Vagina (tissue), 2 donors: ENCODE data around the gene WDR41. TPM values are rescaled to one million over a fixed set of nuclear protein-coding genes. Genes with fewer than 3 reads are reported as not detected.
"Not testable (repeated sequence)": the region's sequence is repeated elsewhere in the genome, so short reads cannot be mapped to it uniquely, and the experiment has no call there.

Source experiments
- DNase-seq, 2 donors: peaks; one replicate each; pipeline ENCODE4 v3.0.0-alpha.2; 2017; ENCODE audit errors: extremely low spot score in 2 of 2
- H3K27ac ChIP-seq: fragments of 200-600 bp; sonication (generic); one replicate; pipeline ENCODE4 v1.5.1; 2019
- H3K27me3 ChIP-seq: fragments of 200-600 bp; sonication (generic); one replicate; pipeline ENCODE4 v1.5.1; 2019
- H3K36me3 ChIP-seq, 2 donors: fragments of 200-600 bp; sonication (generic); one replicate each; pipeline ENCODE4 v1.5.1; 2017 to 2019
- H3K4me1 ChIP-seq: fragments of 200-600 bp; sonication (generic); one replicate; pipeline ENCODE4 v1.5.1; 2019
- H3K4me3 ChIP-seq, 2 donors: fragments of 200-600 bp; sonication (generic); 1 replicate in 1 of 2; 2 replicates in 1 of 2; pipeline ENCODE4 v1.5.1; 2016 to 2019
- H3K9me3 ChIP-seq: fragments of 200-600 bp; sonication (generic); one replicate; pipeline ENCODE4 v1.5.1; 2019
- CTCF ChIP-seq, 3 experiments: fragments of 450-650 bp in 2 of 3; fragments of 200-600 bp in 1 of 3; sonication (generic) in 1 of 3; IDR thresholded peaks; one replicate each; pipeline ENCODE4 v1.5.1; 2017 to 2019; ENCODE audit warnings: antibody characterized with exemption in 3 of 3, mild to moderate bottlenecking in 2 of 3, moderate library complexity in 2 of 3
- POLR2A ChIP-seq, 2 donors: fragments of 450-650 bp; IDR thresholded peaks; one replicate each; pipeline ENCODE4 v1.6.1; 2017; ENCODE audit warnings: antibody characterized with exemption in 2 of 2, mild to moderate bottlenecking in 2 of 2, moderate library complexity in 2 of 2
- POLR2AphosphoS5 ChIP-seq, 2 donors: sonication (generic); formaldehyde crosslinking; IDR thresholded peaks; one replicate each; pipeline ENCODE4 v1.9.0; 2017; ENCODE audit warnings: antibody characterized with exemption in 2 of 2, mild to moderate bottlenecking in 2 of 2, low read depth in 1 of 2; ENCODE audit not compliant: insufficient read depth in 1 of 2
- intact Hi-C: fragments of 100-400 bp; cut with DNase I; formaldehyde crosslinking; loops from one replicate; pipeline ENCODE4 v1.15.1; 2023
- total RNA-seq: library from RNA; depleted of rRNA; stranded (reverse); fragments of >200 nt; gene quantifications from one replicate; pipeline ENCODE4 v1.2.3, GENCODE V29; 2016

Gene WDR41
- total RNA-seq, 1 donor from 2014 or later, result 40.3 TPM

GRCh38 chr5:77513321-77513720 is 21.2 kb upstream of the WDR41 start:
- H3K27ac ChIP-seq, result no peak overlapping the region
- intact Hi-C loops, result no loop called here
- H3K4me1 ChIP-seq, result no peaks in the 10 kb centered on the region
- no peaks in the 10 kb centered on the region for H3K36me3 ChIP-seq
- TF ChIP-seq CTCF (IDR thresholded peaks at IDR 0.05) (no peak), POLR2AphosphoS5 (IDR thresholded peaks at IDR 0.05; ENCODE audit: insufficient read depth in 1 of 2, low read depth in 1 of 2) (no peak), POLR2A (IDR thresholded peaks at IDR 0.05) (no peak)
- DNase-seq, result no peak
- H3K9me3 ChIP-seq, result no peaks in the 10 kb centered on the region
- H3K4me3 ChIP-seq, result no peak overlapping the region
- no peaks in the 10 kb centered on the region for H3K27me3 ChIP-seq

- intact Hi-C loops, H3K27me3 ChIP-seq, H3K4me3 ChIP-seq, H3K9me3 ChIP-seq, DNase-seq, H3K27ac ChIP-seq, H3K4me1 ChIP-seq, H3K36me3 ChIP-seq: not testable (repeated sequence)
Measured at GRCh38 chr5:77501132-77501531, 9.0 kb upstream of the WDR41 start.

- intact Hi-C loops, result loop anchor here (10.0 kb wide), 1 partner anchor 355 kb away; no protein-coding TSS in a partner anchor
- TF ChIP-seq POLR2A (IDR thresholded peaks at IDR 0.05), result no peak
- TF ChIP-seq CTCF (IDR thresholded peaks at IDR 0.05), result no peak
- TF ChIP-seq POLR2AphosphoS5 (IDR thresholded peaks at IDR 0.05; ENCODE audit: insufficient read depth in 1 of 2, low read depth in 1 of 2), result no peak
- DNase-seq, result no peak
- no peaks in the 10 kb centered on the region for H3K4me1 ChIP-seq
- H3K4me3 ChIP-seq, result no peak overlapping the region
- no peaks in the 10 kb centered on the region for H3K36me3 ChIP-seq
- no peaks in the 10 kb centered on the region for H3K27me3 ChIP-seq
- no peaks in the 10 kb centered on the region for H3K9me3 ChIP-seq
- no peak overlapping the region for H3K27ac ChIP-seq
Measured at GRCh38 chr5:77499973-77500372, 7.9 kb upstream of the WDR41 start.

GRCh38 chr5:77499441-77499840 is 7.3 kb upstream of the WDR41 start:
- TF ChIP-seq CTCF (IDR thresholded peaks at IDR 0.05) (no peak), POLR2A (IDR thresholded peaks at IDR 0.05) (no peak), POLR2AphosphoS5 (IDR thresholded peaks at IDR 0.05; ENCODE audit: insufficient read depth in 1 of 2, low read depth in 1 of 2) (no peak)
- no peak for DNase-seq

GRCh38 chr5:77498952-77499351 is 6.8 kb upstream of the WDR41 start:
- intact Hi-C loops, result loop anchor here (10.0 kb wide), 1 partner anchor 354 kb away; no protein-coding TSS in a partner anchor
- no peak for DNase-seq
- no peaks in the 10 kb centered on the region for H3K36me3 ChIP-seq
- no peaks in the 10 kb centered on the region for H3K4me1 ChIP-seq
- no peak overlapping the region for H3K4me3 ChIP-seq
- no peaks in the 10 kb centered on the region for H3K27me3 ChIP-seq
- H3K27ac ChIP-seq, result no peak overlapping the region
- no peaks in the 10 kb centered on the region for H3K9me3 ChIP-seq
- TF ChIP-seq CTCF (IDR thresholded peaks at IDR 0.05) (no peak), POLR2AphosphoS5 (IDR thresholded peaks at IDR 0.05; ENCODE audit: insufficient read depth in 1 of 2, low read depth in 1 of 2) (no peak), POLR2A (IDR thresholded peaks at IDR 0.05) (no peak)

More at GRCh38 chr5:77499441-77499840, 7.3 kb upstream of the WDR41 start:
- H3K4me1 ChIP-seq, result no peaks in the 10 kb centered on the region
- H3K9me3 ChIP-seq, result no peaks in the 10 kb centered on the region
- no peak overlapping the region for H3K27ac ChIP-seq
- no peaks in the 10 kb centered on the region for H3K27me3 ChIP-seq
- intact Hi-C loops, result loop anchor here (10.0 kb wide), 1 partner anchor 355 kb away; no protein-coding TSS in a partner anchor
- no peak overlapping the region for H3K4me3 ChIP-seq
- no peaks in the 10 kb centered on the region for H3K36me3 ChIP-seq
